Ishikawa (cell line): Measurements from ENCODE around the gene GARNL3.

Experiments
- CEBPB ChIP-seq: IDR thresholded peaks from 2 replicates; pipeline ENCODE4 v1.6.1; 2012
- CREB1 ChIP-seq: IDR thresholded peaks from 2 replicates; pipeline ENCODE4 v1.6.1; 2012; ENCODE audit warnings: low read depth
- EGR1 ChIP-seq: IDR thresholded peaks from 2 replicates; pipeline ENCODE4 v1.6.1; 2012
- EP300 ChIP-seq: IDR thresholded peaks from 2 replicates; pipeline ENCODE4 v1.6.1; 2012; ENCODE audit warnings: borderline replicate concordance
- NFIC ChIP-seq: IDR thresholded peaks from 2 replicates; pipeline ENCODE4 v1.6.1; 2012
- RAD21 ChIP-seq: IDR thresholded peaks from 2 replicates; pipeline ENCODE4 v1.6.1; 2012; ENCODE audit warnings: low read depth
- REST ChIP-seq: IDR thresholded peaks from 2 replicates; pipeline ENCODE4 v1.6.1; 2012; ENCODE audit warnings: low read depth, mild to moderate bottlenecking
- TAF1 ChIP-seq: IDR thresholded peaks from 2 replicates; pipeline ENCODE4 v1.6.1; 2012; ENCODE audit warnings: low read depth, mild to moderate bottlenecking
- YY1 ChIP-seq: IDR thresholded peaks from 2 replicates; pipeline ENCODE4 v1.6.1; 2012; ENCODE audit warnings: low read depth
- ZBTB7A ChIP-seq: IDR thresholded peaks from 2 replicates; pipeline ENCODE4 v1.6.1; 2012; ENCODE audit warnings: low read depth
- TF ChIP-seq, protein P1 (sequence below): IDR thresholded peaks from 2 replicates; pipeline ENCODE4 v1.6.1; 2012

GRCh38 chr9:127264462-127265219 is at the start of gene GARNL3:
- TF ChIP-seq CEBPB (no peak), EP300 (no peak), TAF1 (no peak), ZBTB7A (no peak), RAD21 (no peak), EGR1 (no peak), CREB1 (no peak), YY1 (no peak), REST (no peak), NFIC (no peak)
- TF ChIP-seq, protein P1, sequence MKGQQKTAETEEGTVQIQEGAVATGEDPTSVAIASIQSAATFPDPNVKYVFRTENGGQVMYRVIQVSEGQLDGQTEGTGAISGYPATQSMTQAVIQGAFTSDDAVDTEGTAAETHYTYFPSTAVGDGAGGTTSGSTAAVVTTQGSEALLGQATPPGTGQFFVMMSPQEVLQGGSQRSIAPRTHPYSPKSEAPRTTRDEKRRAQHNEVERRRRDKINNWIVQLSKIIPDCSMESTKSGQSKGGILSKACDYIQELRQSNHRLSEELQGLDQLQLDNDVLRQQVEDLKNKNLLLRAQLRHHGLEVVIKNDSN = no peak
